OCI-LY7 (cell line): Measurements from ENCODE around the gene NTMT1. TPM values are rescaled to one million over a fixed set of nuclear protein-coding genes. Genes with fewer than 3 reads are reported as not detected.

ENCODE experiments used
- BruUV-seq: library from RNA; stranded (reverse); fragments of 400-500 nt; replicated peaks from 2 replicates; lab custom pipeline; 2021; lab: Mats Ljungman, UMichigan
- CTCF ChIA-PET: fragments of 300-600 bp; sonication (Branson Sonifier 250); formaldehyde crosslinking; loops from one replicate; lab custom pipeline; 2022; ENCODE audit warnings: antibody characterized with exemption; ENCODE audit not compliant: unreplicated experiment; lab: Charles Lee
- POLR2A ChIA-PET: fragments of 300-600 bp; sonication (Branson Sonifier 250); formaldehyde crosslinking; loops from one replicate; lab custom pipeline; 2022; ENCODE audit warnings: antibody characterized with exemption; lab: Charles Lee
- DNase-seq: peaks from one replicate; pipeline ENCODE4 v3.0.0-alpha.2; 2015; ENCODE audit warnings: low spot score
- H2AFZ ChIP-seq: fragments of 200-600 bp; sonication (generic), shearing (Covaris generic); 2 replicates; pipeline ENCODE4 v1.6.1; 2014; ENCODE audit warnings: mild to moderate bottlenecking, antibody characterized with exemption, low read length, moderate library complexity
- H3K27ac ChIP-seq: fragments of 200-600 bp; sonication (generic); 2 replicates; pipeline ENCODE4 v1.5.1; 2014; ENCODE audit warnings: mixed run types, low read depth, mild to moderate bottlenecking, moderate library complexity, low read length, inconsistent platforms; ENCODE audit not compliant: poor library complexity, severe bottlenecking
- H3K36me3 ChIP-seq: fragments of 200-600 bp; sonication (generic); 2 replicates; pipeline ENCODE4 v1.6.1; 2014; ENCODE audit warnings: mild to moderate bottlenecking, antibody characterized with exemption, low read length, moderate library complexity, mixed read lengths; ENCODE audit not compliant: insufficient read depth
- H3K4me1 ChIP-seq: fragments of 200-600 bp; sonication (generic); 2 replicates; pipeline ENCODE4 v1.5.1; 2014; ENCODE audit warnings: mild to moderate bottlenecking, low read length; ENCODE audit not compliant: insufficient read depth, poor library complexity, severe bottlenecking
- H3K4me2 ChIP-seq: fragments of 200-600 bp; sonication (generic); 2 replicates; pipeline ENCODE4 v1.6.1; 2014; ENCODE audit warnings: mild to moderate bottlenecking, low read length
- H3K4me3 ChIP-seq: fragments of 200-600 bp; sonication (generic); 2 replicates; pipeline ENCODE4 v1.5.1; 2014; ENCODE audit warnings: mild to moderate bottlenecking, low read depth, low read length; ENCODE audit not compliant: poor library complexity, severe bottlenecking
- H3K79me2 ChIP-seq: fragments of 200-600 bp; sonication (generic); 2 replicates; pipeline ENCODE4 v1.6.1; 2016; ENCODE audit warnings: low read depth, mild to moderate bottlenecking, low read length, moderate library complexity, mixed read lengths; ENCODE audit not compliant: insufficient read depth
- H3K9me2 ChIP-seq: fragments of 200-600 bp; sonication (generic); 2 replicates; pipeline ENCODE4 v1.6.1; 2016; ENCODE audit warnings: mild to moderate bottlenecking, low read length, mixed read lengths; ENCODE audit not compliant: insufficient read depth
- H3K9me3 ChIP-seq: fragments of 200-600 bp; sonication (generic); 2 replicates; pipeline ENCODE4 v1.6.1; 2014; ENCODE audit warnings: mild to moderate bottlenecking, mixed run types, low read length, mixed read lengths
- H4K20me1 ChIP-seq: fragments of 200-600 bp; sonication (generic); 2 replicates; pipeline ENCODE4 v1.6.1; 2014; ENCODE audit warnings: mild to moderate bottlenecking, antibody characterized with exemption, low read length, moderate library complexity, mixed read lengths; ENCODE audit not compliant: insufficient read depth
- CTCF ChIP-seq: fragments of 200-600 bp; sonication (generic); conservative IDR thresholded peaks from 2 replicates; pipeline ENCODE4 v1.5.1; 2014; ENCODE audit warnings: mild to moderate bottlenecking, antibody characterized with exemption, low read length, moderate library complexity, mixed read lengths
- EZH2phosphoT487 ChIP-seq: fragments of 200-600 bp; sonication (generic); IDR thresholded peaks from 2 replicates; pipeline ENCODE4 v1.6.1; 2018; ENCODE audit warnings: low read depth, borderline replicate concordance, mild to moderate bottlenecking, mixed run types, antibody characterized with exemption, low read length, moderate library complexity, mixed read lengths
- intact Hi-C: fragments of 100-400 bp; cut with micrococcal nuclease; formaldehyde crosslinking; loops from one replicate; pipeline ENCODE4 v1.10.0; 2022; ENCODE audit not compliant: unreplicated experiment
- total RNA-seq, 2 experiments: library from RNA; depleted of rRNA in 1 of 2; stranded (reverse); fragments of >200 nt in 1 of 2; shearing (Covaris generic) in 1 of 2; gene quantifications; 2 replicates each; pipeline ENCODE4 v1.2.3, GENCODE V29; 2014 to 2022

NTMT1 gene
- total RNA-seq, 2 experiments from 2014 or later = 46.6 to 59.8 TPM

- no peak overlapping the region for H2AFZ ChIP-seq
- BruUV-seq = no TSS peak
- H3K4me3 ChIP-seq = no peak overlapping the region
- H3K27ac ChIP-seq = no peak overlapping the region
- DNase-seq = no peak
- TF ChIP-seq CTCF = no peak
- no peak for TF ChIP-seq EZH2phosphoT487
- H3K36me3 ChIP-seq = peaks cover 12% of the 10 kb centered on the region
- H3K9me3 ChIP-seq = no peaks in the 10 kb centered on the region
- peaks cover 15% of the 10 kb centered on the region for H4K20me1 ChIP-seq
- no peaks in the 10 kb centered on the region for H3K9me2 ChIP-seq
- intact Hi-C loops = no loop called here
- H3K79me2 ChIP-seq = peaks cover 22% of the 10 kb centered on the region
- ChIA-PET CTCF (interaction anchor here (1.4 kb wide), 1 partner anchor 484 kb away, joined by 3 read pairs; no protein-coding TSS in a partner anchor), POLR2A (interaction anchor here (0.6 to 0.8 kb wide), 2 partner anchors 412 to 667 kb away, joined by 3 to 6 read pairs; no protein-coding TSS in a partner anchor)
- H3K4me2 ChIP-seq = no peak overlapping the region
- H3K4me1 ChIP-seq = peaks cover 31% of the 10 kb centered on the region
Observed at GRCh38 chr9:129623331-129623730, 2.6 kb upstream of the NTMT1 start.

GRCh38 chr9:129624168-129624759, 1.7 kb upstream of the NTMT1 start:
- peaks cover 38% of the 10 kb centered on the region for H3K4me1 ChIP-seq
- H3K9me2 ChIP-seq = no peaks in the 10 kb centered on the region
- peak; percentile 77 for DNase-seq
- H3K79me2 ChIP-seq = peaks cover 32% of the 10 kb centered on the region
- peak overlapping the region; percentile 63 for H2AFZ ChIP-seq
- intact Hi-C loops = no loop called here
- peak; percentile 93 for TF ChIP-seq CTCF
- TF ChIP-seq EZH2phosphoT487 = no peak
- H3K27ac ChIP-seq = peak overlapping the region; percentile 73
- no peaks in the 10 kb centered on the region for H3K9me3 ChIP-seq
- no peak overlapping the region for H3K4me3 ChIP-seq
- BruUV-seq = no TSS peak
- ChIA-PET POLR2A (interaction anchor here (0.8 to 1.0 kb wide), 2 partner anchors 106 to 413 kb away, joined by 3 read pairs; no protein-coding TSS in a partner anchor), CTCF (interaction anchor here (1.0 to 1.7 kb wide), 3 partner anchors 16 to 485 kb away, joined by 3 to 5 read pairs (median 4); no protein-coding TSS in a partner anchor)
- peaks cover 23% of the 10 kb centered on the region for H4K20me1 ChIP-seq
- H3K4me2 ChIP-seq = peak overlapping the region; percentile 71
- H3K36me3 ChIP-seq = peaks cover 22% of the 10 kb centered on the region

- POLR2A ChIA-PET = interaction anchor here (1.0 to 1.3 kb wide), 2 partner anchors 44 to 491 kb away, joined by 3 to 5 read pairs; no protein-coding TSS in a partner anchor
- H3K9me2 ChIP-seq = no peaks in the 10 kb centered on the region
- peaks cover 30% of the 10 kb centered on the region for H4K20me1 ChIP-seq
- H3K4me1 ChIP-seq = peaks cover 43% of the 10 kb centered on the region
- peaks cover 38% of the 10 kb centered on the region for H3K79me2 ChIP-seq
- CTCF ChIA-PET = interaction anchor here (1.0 to 1.7 kb wide), 2 partner anchors 17 to 482 kb away, joined by 4 to 5 read pairs; no protein-coding TSS in a partner anchor
- H2AFZ ChIP-seq = peak overlapping the region; percentile 63; the same call in 1 of the 2 replicates
- H3K4me3 ChIP-seq = peak overlapping the region; percentile 92
- H3K9me3 ChIP-seq = no peaks in the 10 kb centered on the region
- peak overlapping the region; percentile 71 for H3K4me2 ChIP-seq
- DNase-seq = peak; percentile 73
- H3K36me3 ChIP-seq = peaks cover 28% of the 10 kb centered on the region
- peak overlapping the region; percentile 73 for H3K27ac ChIP-seq
- intact Hi-C loops = loop anchor here (5.0 kb wide), 1 partner anchor 448 kb away; the partner anchor contains the start of gene IER5L
- no TSS peak for BruUV-seq
- no peak for TF ChIP-seq EZH2phosphoT487
- TF ChIP-seq CTCF = no peak
Observed at GRCh38 chr9:129624947-129625346, 1.0 kb upstream of the NTMT1 start.
